Suprapubic skin (tissue), 4 donors: Measurements from ENCODE around the gene LMF1. TPM values are rescaled to one million over a fixed set of nuclear protein-coding genes. Genes with fewer than 3 reads are reported as not detected.

Source experiments
- DNase-seq, 2 donors: peaks; one replicate each; pipeline ENCODE4 v3.0.0-alpha.2; 2019; ENCODE audit warnings: low spot score in 2 of 2
- H3K27ac ChIP-seq: fragments of 200-600 bp; sonication (generic); one replicate; pipeline ENCODE4 v1.5.1; 2019
- H3K27me3 ChIP-seq: fragments of 200-600 bp; sonication (generic); one replicate; pipeline ENCODE4 v1.5.1; 2019
- H3K36me3 ChIP-seq: fragments of 200-600 bp; sonication (generic); one replicate; pipeline ENCODE4 v1.5.1; 2019
- H3K4me1 ChIP-seq: fragments of 200-600 bp; sonication (generic); one replicate; pipeline ENCODE4 v1.5.1; 2019
- H3K4me3 ChIP-seq: fragments of 200-600 bp; sonication (generic); one replicate; pipeline ENCODE4 v1.5.1; 2019; ENCODE audit warnings: mild to moderate bottlenecking
- H3K9me3 ChIP-seq: fragments of 200-600 bp; sonication (generic); one replicate; pipeline ENCODE4 v1.5.1; 2019
- EP300 ChIP-seq: sonication (generic); formaldehyde crosslinking; IDR thresholded peaks from one replicate; pipeline ENCODE4 v1.6.1; 2017; ENCODE audit warnings: antibody characterized with exemption
- POLR2A ChIP-seq, 2 donors: fragments of 450-650 bp; IDR thresholded peaks; one replicate each; pipeline ENCODE4 v1.6.1; 2017; ENCODE audit warnings: antibody characterized with exemption in 2 of 2, mild to moderate bottlenecking in 2 of 2, moderate library complexity in 2 of 2
- POLR2AphosphoS5 ChIP-seq, 3 donors: sonication (generic); formaldehyde crosslinking; IDR thresholded peaks; one replicate each; pipeline ENCODE4 v1.6.1; 2017; ENCODE audit warnings: antibody characterized with exemption in 3 of 3
- WGBS: methylation state at CpG from one replicate; pipeline ENCODE4 v1.1.5; 2018; 5-methylcytosine and 5-hydroxymethylcytosine counted together
- total RNA-seq, 4 donors: library from RNA; depleted of rRNA; stranded (reverse); fragments of >200 nt; gene quantifications; one replicate each; pipeline ENCODE4 v1.1.0, GENCODE V29; 2016
- TF ChIP-seq, protein P1 (sequence below), 2 donors: fragments of 200-600 bp in 1 of 2; fragments of 450-650 bp in 1 of 2; sonication (generic) in 1 of 2; IDR thresholded peaks; one replicate each; pipeline ENCODE4 v1.5.1; 2016 to 2019; ENCODE audit warnings: antibody characterized with exemption in 2 of 2, mild to moderate bottlenecking in 1 of 2, moderate library complexity in 1 of 2

The LMF1 gene
- total RNA-seq, 4 donors from 2014 or later, result 32.1 to 117 (median 38.0) TPM

DNA sequence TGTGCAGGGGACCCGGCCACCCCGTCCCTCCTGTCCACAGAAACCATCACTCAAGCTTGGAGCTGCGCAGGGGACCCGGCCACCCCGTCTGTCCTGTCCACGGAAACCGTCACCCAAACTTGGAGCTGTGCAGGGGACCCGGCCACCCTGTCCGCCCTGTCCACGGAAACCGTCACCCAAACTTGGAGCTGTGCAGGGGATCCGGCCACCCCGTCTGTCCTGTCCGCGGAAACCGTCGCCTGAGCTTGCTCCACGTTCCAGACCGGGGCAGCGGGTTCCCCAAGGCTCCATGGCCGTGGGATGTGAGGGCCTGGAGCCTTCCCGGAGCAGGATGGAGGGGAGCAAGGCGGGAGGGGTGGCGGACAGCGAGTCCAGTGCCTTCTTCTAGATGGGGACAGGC lies 36.0 kb upstream of the LMF1 start:
- peaks cover 81% of the 10 kb centered on the region for H3K27me3 ChIP-seq
- peaks cover 15% of the 10 kb centered on the region for H3K4me1 ChIP-seq
- H3K36me3 ChIP-seq, result no peaks in the 10 kb centered on the region
- no peak for TF ChIP-seq POLR2AphosphoS5 (IDR thresholded peaks at IDR 0.05)
- TF ChIP-seq POLR2A (IDR thresholded peaks at IDR 0.05), result no peak
- TF ChIP-seq, protein P1, sequence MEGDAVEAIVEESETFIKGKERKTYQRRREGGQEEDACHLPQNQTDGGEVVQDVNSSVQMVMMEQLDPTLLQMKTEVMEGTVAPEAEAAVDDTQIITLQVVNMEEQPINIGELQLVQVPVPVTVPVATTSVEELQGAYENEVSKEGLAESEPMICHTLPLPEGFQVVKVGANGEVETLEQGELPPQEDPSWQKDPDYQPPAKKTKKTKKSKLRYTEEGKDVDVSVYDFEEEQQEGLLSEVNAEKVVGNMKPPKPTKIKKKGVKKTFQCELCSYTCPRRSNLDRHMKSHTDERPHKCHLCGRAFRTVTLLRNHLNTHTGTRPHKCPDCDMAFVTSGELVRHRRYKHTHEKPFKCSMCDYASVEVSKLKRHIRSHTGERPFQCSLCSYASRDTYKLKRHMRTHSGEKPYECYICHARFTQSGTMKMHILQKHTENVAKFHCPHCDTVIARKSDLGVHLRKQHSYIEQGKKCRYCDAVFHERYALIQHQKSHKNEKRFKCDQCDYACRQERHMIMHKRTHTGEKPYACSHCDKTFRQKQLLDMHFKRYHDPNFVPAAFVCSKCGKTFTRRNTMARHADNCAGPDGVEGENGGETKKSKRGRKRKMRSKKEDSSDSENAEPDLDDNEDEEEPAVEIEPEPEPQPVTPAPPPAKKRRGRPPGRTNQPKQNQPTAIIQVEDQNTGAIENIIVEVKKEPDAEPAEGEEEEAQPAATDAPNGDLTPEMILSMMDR (IDR thresholded peaks at IDR 0.05), result no peak
- no peak for TF ChIP-seq EP300
- 82% methylated on average over 13 of the region's 25 CpGs for WGBS
- DNase-seq, result no peak
- no peaks in the 10 kb centered on the region for H3K9me3 ChIP-seq
- no peak overlapping the region for H3K4me3 ChIP-seq
- H3K27ac ChIP-seq, result no peak overlapping the region

DNA sequence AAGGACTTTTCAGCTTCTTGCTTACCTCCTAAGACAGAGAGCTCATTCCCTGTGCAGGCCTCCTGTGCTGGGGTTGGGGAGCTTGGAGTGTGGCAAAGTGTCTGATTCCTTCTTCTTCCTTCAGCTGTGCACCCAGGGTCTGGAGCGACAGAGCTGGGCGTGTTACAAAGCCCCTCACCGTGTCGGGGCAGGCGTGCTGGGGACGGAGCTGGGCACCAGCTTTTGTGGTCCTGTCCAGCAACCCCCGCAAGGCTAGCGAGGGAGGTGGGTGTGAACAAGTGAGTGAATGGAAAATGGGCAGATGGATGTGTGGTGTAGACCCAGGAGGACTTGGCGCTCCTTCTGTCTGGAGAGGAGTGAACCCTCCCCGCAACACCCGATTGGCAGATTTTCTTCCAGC lies 34.5 kb upstream of the LMF1 start:
- 61% methylated on average over 5 of the region's 11 CpGs for WGBS
- Histone ChIP-seq H3K4me1 (peaks cover 15% of the 10 kb centered on the region), H3K27me3 (peaks cover 80% of the 10 kb centered on the region)

DNA sequence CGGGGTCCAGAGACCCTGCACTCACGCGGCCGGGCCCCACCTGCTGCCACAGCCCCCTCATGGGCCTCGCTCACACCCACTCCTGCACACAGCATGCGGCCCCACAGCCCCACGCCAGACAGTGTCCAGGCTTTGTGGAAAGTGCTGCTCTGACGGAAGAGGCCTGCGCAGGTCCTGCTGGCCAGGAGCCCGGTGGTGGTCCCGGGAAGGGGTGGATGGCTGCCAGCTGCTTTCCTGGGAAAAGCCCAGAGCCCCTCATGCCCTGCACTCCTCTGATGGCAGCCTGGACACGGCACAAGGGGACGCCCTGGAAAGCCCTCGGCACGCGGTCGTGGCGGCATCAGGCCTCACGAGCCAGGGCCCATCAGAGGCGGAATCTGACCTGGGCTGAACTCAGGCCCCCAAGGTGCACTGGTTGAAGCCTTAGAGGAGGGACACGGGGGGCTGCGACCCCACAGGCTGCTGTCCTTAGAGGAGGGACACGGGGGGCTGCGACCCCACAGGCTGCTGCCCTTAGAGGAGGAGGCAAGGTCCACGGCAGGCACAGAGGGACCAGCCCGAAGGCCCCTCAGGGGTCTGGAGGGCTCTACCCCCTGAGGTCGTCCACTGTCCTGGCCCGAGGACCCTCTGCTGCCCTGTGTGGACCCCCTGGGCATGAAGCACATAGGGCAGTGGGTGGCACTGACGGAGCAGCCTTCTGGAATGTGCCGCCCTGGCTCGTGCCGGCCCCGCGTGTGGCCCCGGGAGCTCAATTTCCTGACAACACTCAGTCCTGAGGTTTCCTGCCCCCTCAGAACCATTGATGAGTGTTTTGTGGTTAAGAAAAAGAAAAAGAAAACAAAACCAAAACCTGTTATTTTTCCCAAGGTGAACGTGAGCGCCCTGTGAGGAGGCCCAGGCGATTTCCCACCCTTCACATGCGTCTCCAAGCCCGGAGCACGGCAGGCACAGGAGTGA lies 32.9 kb upstream of the LMF1 start:
- Histone ChIP-seq H3K27me3 (peaks cover 80% of the 10 kb centered on the region), H3K4me1 (peaks cover 15% of the 10 kb centered on the region), H3K36me3 (no peaks in the 10 kb centered on the region), H3K4me3 (no peak overlapping the region), H3K9me3 (no peaks in the 10 kb centered on the region), H3K27ac (no peak overlapping the region)
- TF ChIP-seq, protein P1 (IDR thresholded peaks at IDR 0.05), result no peak
- TF ChIP-seq POLR2A (IDR thresholded peaks at IDR 0.05), result no peak
- 67% methylated on average over 21 of the region's 41 CpGs for WGBS
- DNase-seq, result no peak

More for the DNA sequence above, 34.5 kb upstream of the LMF1 start:
- no peaks in the 10 kb centered on the region for H3K9me3 ChIP-seq
- no peaks in the 10 kb centered on the region for H3K36me3 ChIP-seq
- no peak overlapping the region for H3K4me3 ChIP-seq
- DNase-seq, result no peak
- no peak for TF ChIP-seq POLR2A (IDR thresholded peaks at IDR 0.05)
- TF ChIP-seq, protein P1 (IDR thresholded peaks at IDR 0.05), result no peak
- TF ChIP-seq POLR2AphosphoS5 (IDR thresholded peaks at IDR 0.05), result no peak
- TF ChIP-seq EP300, result no peak
- no peak overlapping the region for H3K27ac ChIP-seq

DNA sequence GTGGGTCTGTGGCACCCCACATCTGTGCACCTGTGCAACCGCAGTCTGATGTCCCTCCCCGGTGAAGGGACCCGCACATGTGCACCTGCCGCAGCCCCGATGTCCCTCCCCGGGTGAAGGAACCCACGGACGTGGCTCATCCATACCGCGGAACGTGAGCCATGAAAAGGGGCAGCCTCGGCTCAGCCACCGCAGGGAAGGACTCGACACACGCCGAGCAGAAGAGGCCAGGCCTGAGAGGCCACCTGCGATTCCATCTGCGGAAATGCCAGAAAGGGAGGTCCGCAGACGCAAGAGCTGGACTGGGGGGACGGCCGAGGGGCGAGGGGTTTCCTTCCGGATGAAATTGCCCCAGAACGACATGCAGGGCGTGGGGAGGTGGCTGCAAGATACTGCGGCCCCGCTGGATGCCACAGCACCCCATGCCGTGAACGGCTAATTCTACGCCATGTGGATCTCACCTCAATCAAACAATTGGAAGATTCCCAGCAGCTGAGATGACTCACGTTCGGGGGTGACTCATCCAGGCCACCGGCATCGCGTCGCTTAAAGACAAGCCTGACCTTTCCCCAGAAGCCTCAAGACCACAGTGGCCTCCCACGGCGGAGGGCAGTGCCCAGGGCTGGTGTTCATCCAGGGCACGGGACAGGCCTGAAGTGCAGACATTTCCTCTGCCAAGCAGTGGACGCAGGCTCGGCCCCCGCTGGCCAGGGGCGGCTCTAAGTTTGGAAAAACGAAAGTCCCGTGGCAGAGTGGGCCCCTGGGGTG lies 31.8 kb upstream of the LMF1 start:
- H3K9me3 ChIP-seq, result no peaks in the 10 kb centered on the region
- H3K27ac ChIP-seq, result no peak overlapping the region
- TF ChIP-seq, protein P1 (IDR thresholded peaks at IDR 0.05), result no peak
- TF ChIP-seq EP300 (no peak), POLR2A (IDR thresholded peaks at IDR 0.05) (no peak), POLR2AphosphoS5 (IDR thresholded peaks at IDR 0.05) (no peak)
- H3K27me3 ChIP-seq, result peaks cover 79% of the 10 kb centered on the region
- H3K36me3 ChIP-seq, result no peaks in the 10 kb centered on the region
- 57% methylated on average over 35 of the region's 46 CpGs for WGBS
- no peak for DNase-seq
- H3K4me3 ChIP-seq, result no peak overlapping the region
- peaks cover 22% of the 10 kb centered on the region for H3K4me1 ChIP-seq

DNA sequence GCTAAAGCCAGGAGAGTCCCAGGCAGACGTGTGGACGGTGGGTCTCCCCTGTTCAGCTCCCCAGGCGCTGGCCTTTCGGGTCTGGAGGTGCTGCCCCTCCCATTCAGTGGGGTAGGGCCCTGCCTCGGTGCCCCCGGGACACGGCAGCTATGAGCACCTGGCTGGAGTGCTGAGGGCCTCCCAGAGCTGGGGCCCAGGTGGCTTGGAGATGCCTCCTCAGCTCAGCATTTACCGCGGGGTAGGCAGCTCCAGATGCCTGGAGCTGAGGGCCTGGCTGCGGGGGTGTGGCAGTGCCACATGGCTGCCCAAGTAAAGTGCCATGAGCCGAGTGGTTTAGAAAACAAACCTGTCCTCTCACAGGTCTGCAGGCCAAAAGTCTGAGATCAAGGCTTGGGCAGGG lies 30.3 kb upstream of the LMF1 start:
- 100% methylated on average over 1 of the region's 11 CpGs for WGBS
- no peak for DNase-seq
- Histone ChIP-seq H3K27me3 (peaks cover 77% of the 10 kb centered on the region), H3K4me3 (no peak overlapping the region), H3K36me3 (no peaks in the 10 kb centered on the region), H3K4me1 (peaks cover 27% of the 10 kb centered on the region), H3K9me3 (no peaks in the 10 kb centered on the region), H3K27ac (no peak overlapping the region)
- TF ChIP-seq, protein P1 (IDR thresholded peaks at IDR 0.05), result no peak
- TF ChIP-seq POLR2AphosphoS5 (IDR thresholded peaks at IDR 0.05) (no peak), POLR2A (IDR thresholded peaks at IDR 0.05) (no peak), EP300 (no peak)
